CD14-positive monocyte (primary cell): ENCODE measurements around the gene PIAS4. TPM values are rescaled to one million over a fixed set of nuclear protein-coding genes. Genes with fewer than 3 reads are reported as not detected.

ENCODE experiments used
- DNase-seq, 3 donors: peaks; one replicate each; pipeline ENCODE4 v3.0.0-alpha.2; 2011 to 2022
- H2AFZ ChIP-seq: 2 replicates; pipeline ENCODE4 v1.6.0; 2012; ENCODE audit warnings: mild to moderate bottlenecking, low read depth, low read length, inconsistent platforms; ENCODE audit not compliant: insufficient read depth, poor library complexity, severe bottlenecking
- H3K27ac ChIP-seq, 2 donors: 1 replicate in 1 of 2; 2 replicates in 1 of 2; pipeline ENCODE4 v1.5.1; 2012 to 2013; ENCODE audit warnings: low read length in 2 of 2, control low read depth in 1 of 2, inconsistent platforms in 1 of 2, low read depth in 1 of 2, mild to moderate bottlenecking in 1 of 2
- H3K27me3 ChIP-seq, 2 donors: one replicate each; pipeline versions ENCODE4 v1.6.0 to v1.6.1; 2011 to 2013; ENCODE audit warnings: low read length in 2 of 2; ENCODE audit not compliant: control insufficient read depth in 2 of 2, insufficient read depth in 2 of 2
- H3K36me3 ChIP-seq, 2 donors: replicated peaks in 1 of 2; 1 replicate in 1 of 2; 2 replicates in 1 of 2; pipeline versions ENCODE4 v1.5.1 to v1.6.1; 2012 to 2013; ENCODE audit warnings: low read length in 2 of 2, control low read depth in 1 of 2, inconsistent platforms in 1 of 2, mild to moderate bottlenecking in 1 of 2; ENCODE audit not compliant: insufficient read depth in 2 of 2, control insufficient read depth in 1 of 2
- H3K4me1 ChIP-seq, 2 donors: 1 replicate in 1 of 2; 2 replicates in 1 of 2; pipeline versions ENCODE4 v1.5.1 to v1.6.1; 2012 to 2013; ENCODE audit warnings: low read length in 2 of 2, control low read depth in 1 of 2, inconsistent platforms in 1 of 2, mild to moderate bottlenecking in 1 of 2, moderate library complexity in 1 of 2; ENCODE audit not compliant: insufficient read depth in 2 of 2, control insufficient read depth in 1 of 2
- H3K4me2 ChIP-seq: replicated peaks from 2 replicates; pipeline ENCODE3; 2012; ENCODE audit warnings: low read length, moderate library complexity, mild to moderate bottlenecking; ENCODE audit not compliant: poor library complexity, severe bottlenecking; ENCODE audit errors: extremely low read depth
- H3K4me3 ChIP-seq, 3 experiments: fragments of 200-600 bp in 1 of 3; sonication (generic) in 1 of 3; replicated peaks in 1 of 3; 1 replicate in 2 of 3; 2 replicates in 1 of 3; pipeline ENCODE4 v1.5.1; 2011 to 2013; ENCODE audit warnings: low read length in 3 of 3, mild to moderate bottlenecking in 3 of 3, control low read depth in 2 of 3, low read depth in 2 of 3, inconsistent platforms in 1 of 3, moderate library complexity in 1 of 3
- H3K79me2 ChIP-seq: 2 replicates; pipeline ENCODE4 v1.6.0; 2012; ENCODE audit warnings: mild to moderate bottlenecking, control low read depth, inconsistent platforms, low read length, moderate library complexity; ENCODE audit not compliant: insufficient read depth
- H3K9ac ChIP-seq: 2 replicates; pipeline ENCODE4 v1.6.0; 2017; ENCODE audit warnings: low read length, mild to moderate bottlenecking; ENCODE audit not compliant: insufficient read depth, poor library complexity, severe bottlenecking
- H3K9me3 ChIP-seq, 2 donors: replicated peaks in 1 of 2; 1 replicate in 1 of 2; 2 replicates in 1 of 2; pipeline versions ENCODE4 v1.5.1 to v1.6.1; 2012 to 2013; ENCODE audit warnings: low read length in 2 of 2, control low read depth in 1 of 2; ENCODE audit not compliant: control insufficient read depth in 1 of 2, insufficient read depth in 1 of 2
- H4K20me1 ChIP-seq: 2 replicates; pipeline ENCODE4 v1.6.0; 2012; ENCODE audit warnings: mild to moderate bottlenecking, low read length, control low read depth, moderate library complexity; ENCODE audit not compliant: insufficient read depth
- H3K27ac Mint-ChIP-seq, 7 donors: one replicate each; pipeline ENCODE4 v1.8.0; 2020; ENCODE audit warnings: mild to moderate bottlenecking in 7 of 7, mixed read lengths in 7 of 7, moderate library complexity in 6 of 7, inconsistent platforms in 2 of 7
- H3K27me3 Mint-ChIP-seq, 3 donors: one replicate each; pipeline ENCODE4 v1.8.0; 2021 to 2022; ENCODE audit warnings: low read depth in 3 of 3, mild to moderate bottlenecking in 3 of 3, mixed read lengths in 3 of 3, moderate library complexity in 3 of 3, inconsistent platforms in 1 of 3
- H3K36me3 Mint-ChIP-seq, 2 donors: one replicate each; pipeline ENCODE4 v1.8.0; 2020; ENCODE audit warnings: mixed read lengths in 2 of 2, inconsistent platforms in 1 of 2, mild to moderate bottlenecking in 1 of 2
- H3K4me1 Mint-ChIP-seq: one replicate; pipeline ENCODE4 v1.8.0; 2020; ENCODE audit warnings: mild to moderate bottlenecking, mixed read lengths
- H3K4me3 Mint-ChIP-seq, 2 donors: one replicate each; pipeline ENCODE4 v1.8.0; 2020; ENCODE audit warnings: mild to moderate bottlenecking in 2 of 2, mixed read lengths in 2 of 2, moderate library complexity in 1 of 2
- H3K9me3 Mint-ChIP-seq, 7 donors: one replicate each; pipeline ENCODE4 v1.8.0; 2020 to 2022; ENCODE audit warnings: mixed read lengths in 7 of 7, mild to moderate bottlenecking in 6 of 7, moderate library complexity in 6 of 7, inconsistent platforms in 2 of 7
- WGBS: methylation state at CpG from one replicate; pipeline ENCODE4 v1.1.5; 2013; ENCODE audit warnings: missing lambda C conversion rate; ENCODE audit not compliant: insufficient coverage; 5-methylcytosine and 5-hydroxymethylcytosine counted together
- intact Hi-C, 2 donors: fragments of 100-400 bp; cut with micrococcal nuclease; formaldehyde crosslinking; loops; one replicate each; pipeline versions ENCODE4 v1.15.0 to v1.15.1; 2023
- polyA plus RNA-seq, 3 donors: library from polyadenylated mRNA; depleted of rRNA in 1 of 3; unstranded in 2 of 3; stranded (reverse) in 1 of 3; fragments of 300-500 nt in 2 of 3; fragments of >200 nt in 1 of 3; fragmentation: Illumina TruSeq in 2 of 3; gene quantifications; 1 replicate in 2 of 3; 2 replicates in 1 of 3; pipeline ENCODE4 v1.2.3, GENCODE V29; 2012 to 2021
- TF ChIP-seq, protein P1 (sequence below): fragments of 200-600 bp; IDR thresholded peaks from one replicate; pipeline ENCODE4 v1.8.0; 2022; ENCODE audit warnings: antibody characterized with exemption, mild to moderate bottlenecking

The PIAS4 gene
- polyA plus RNA-seq, 3 donors, result 2.3 to 8.1 (median 5.9) TPM

DNA sequence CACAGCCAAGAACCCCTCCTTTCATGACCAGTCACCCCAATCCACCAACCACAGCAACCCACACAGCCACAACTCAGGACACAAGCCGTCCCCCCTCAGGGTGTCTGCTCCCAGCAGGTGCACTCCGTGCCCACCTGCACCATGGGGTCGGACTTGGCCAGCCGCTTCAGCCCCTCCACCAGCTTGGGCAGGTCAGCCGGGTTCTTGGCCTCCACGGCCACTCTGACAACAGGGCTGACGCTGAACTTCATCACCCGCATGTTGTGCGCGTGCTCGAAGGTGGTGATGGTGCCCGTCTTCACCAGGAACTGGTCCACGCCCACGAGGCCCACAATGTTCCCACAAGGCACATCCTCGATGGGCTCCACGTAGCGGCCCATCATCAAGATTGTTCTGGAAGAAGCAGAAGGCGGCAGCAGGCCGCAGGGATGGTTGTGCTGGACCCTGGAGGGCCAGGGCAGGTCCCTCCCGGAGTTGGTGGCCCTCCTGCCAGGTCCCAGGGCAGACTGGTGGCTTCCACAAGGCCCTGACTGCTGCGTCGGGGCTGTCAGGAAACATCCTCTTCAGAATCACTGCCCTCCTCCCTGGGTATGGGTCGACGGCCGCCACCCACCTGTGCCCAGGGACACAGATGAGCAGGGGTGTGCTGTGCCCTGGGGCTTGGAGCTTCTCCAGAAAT, 27.7 kb upstream of the PIAS4 start:
- H3K36me3 Mint-ChIP-seq, result peaks cover 80 to 93% of the 10 kb centered on the region in 2 donors
- Histone ChIP-seq H3K79me2 (peaks cover 71% of the 10 kb centered on the region), H3K27ac (no peak overlapping the region), H3K4me3 (no peak overlapping the region), H3K9me3 (no peaks in the 10 kb centered on the region), H2AFZ (no peak overlapping the region), H3K4me1 (peaks cover 12 to 16% of the 10 kb centered on the region in 2 donors), H4K20me1 (peaks cover 99% of the 10 kb centered on the region), H3K27me3 (no peaks in the 10 kb centered on the region), H3K36me3 (peaks cover 91 to 94% of the 10 kb centered on the region in 2 donors), H3K4me2 (no peak overlapping the region), H3K9ac (no peak overlapping the region)
- TF ChIP-seq, protein P1, sequence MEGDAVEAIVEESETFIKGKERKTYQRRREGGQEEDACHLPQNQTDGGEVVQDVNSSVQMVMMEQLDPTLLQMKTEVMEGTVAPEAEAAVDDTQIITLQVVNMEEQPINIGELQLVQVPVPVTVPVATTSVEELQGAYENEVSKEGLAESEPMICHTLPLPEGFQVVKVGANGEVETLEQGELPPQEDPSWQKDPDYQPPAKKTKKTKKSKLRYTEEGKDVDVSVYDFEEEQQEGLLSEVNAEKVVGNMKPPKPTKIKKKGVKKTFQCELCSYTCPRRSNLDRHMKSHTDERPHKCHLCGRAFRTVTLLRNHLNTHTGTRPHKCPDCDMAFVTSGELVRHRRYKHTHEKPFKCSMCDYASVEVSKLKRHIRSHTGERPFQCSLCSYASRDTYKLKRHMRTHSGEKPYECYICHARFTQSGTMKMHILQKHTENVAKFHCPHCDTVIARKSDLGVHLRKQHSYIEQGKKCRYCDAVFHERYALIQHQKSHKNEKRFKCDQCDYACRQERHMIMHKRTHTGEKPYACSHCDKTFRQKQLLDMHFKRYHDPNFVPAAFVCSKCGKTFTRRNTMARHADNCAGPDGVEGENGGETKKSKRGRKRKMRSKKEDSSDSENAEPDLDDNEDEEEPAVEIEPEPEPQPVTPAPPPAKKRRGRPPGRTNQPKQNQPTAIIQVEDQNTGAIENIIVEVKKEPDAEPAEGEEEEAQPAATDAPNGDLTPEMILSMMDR, result no peak
- H3K27ac Mint-ChIP-seq, result peak overlapping the region in 1 of 7 donors; percentile 72
- WGBS, result 93% methylated on average over 20 of the region's 25 CpGs
- no peak for DNase-seq
- H3K27me3 Mint-ChIP-seq, result no peaks in the 10 kb centered on the region
- H3K4me1 Mint-ChIP-seq, result peaks cover 14% of the 10 kb centered on the region
- intact Hi-C loops, result no loop called here
- peaks cover 0 to 2% (median 0%) of the 10 kb centered on the region in 7 donors for H3K9me3 Mint-ChIP-seq
- no peak overlapping the region for H3K4me3 Mint-ChIP-seq

DNA sequence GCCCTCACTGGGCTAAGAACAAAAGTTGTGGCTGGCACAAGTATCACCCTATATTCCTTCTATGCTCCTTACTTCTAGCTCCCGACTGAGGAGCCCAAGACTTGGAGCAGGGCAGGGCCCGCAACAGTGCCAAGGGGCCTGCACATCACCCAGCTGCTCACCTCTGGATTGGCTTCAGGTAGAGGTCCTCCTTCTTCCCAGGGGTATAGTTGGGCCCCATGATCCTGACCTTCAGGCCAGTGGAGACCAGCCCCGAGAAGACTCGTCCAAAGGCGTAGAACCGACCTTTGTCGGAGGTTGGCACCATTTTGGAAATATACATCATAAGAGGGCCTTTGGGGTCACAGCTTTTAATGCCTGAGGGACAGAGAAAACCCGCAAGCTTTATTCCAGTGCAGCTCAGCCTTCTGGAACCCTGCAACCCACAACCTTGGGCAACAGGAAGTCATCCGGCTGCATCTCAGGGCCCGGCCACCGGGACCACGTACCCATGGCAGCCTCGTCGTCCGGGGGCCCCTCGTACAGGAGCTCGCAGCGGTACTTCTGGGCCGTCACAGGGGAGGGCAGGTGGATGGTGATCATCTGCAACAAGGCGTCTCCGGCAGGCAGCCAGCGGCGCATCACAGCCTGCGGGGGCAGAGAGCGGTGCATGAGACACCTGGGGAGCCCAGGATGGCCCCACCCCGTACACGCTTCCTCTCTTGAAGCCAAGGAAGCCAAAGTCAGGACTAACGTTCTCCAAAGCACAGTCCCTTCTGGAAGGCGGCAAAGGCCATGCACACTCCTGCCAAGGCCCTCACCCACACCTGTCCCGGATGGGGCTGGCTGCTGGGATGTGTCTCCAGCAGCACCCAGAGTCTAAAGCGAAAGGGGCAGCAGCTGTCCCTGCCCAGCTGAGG, 26.9 kb upstream of the PIAS4 start:
- no peak for DNase-seq
- Histone ChIP-seq H3K36me3 (peaks cover 84 to 88% of the 10 kb centered on the region in 2 donors), H3K9ac (no peak overlapping the region), H2AFZ (no peak overlapping the region), H3K4me1 (peaks cover 14 to 18% of the 10 kb centered on the region in 2 donors), H3K79me2 (peaks cover 76% of the 10 kb centered on the region), H4K20me1 (peaks cover 96% of the 10 kb centered on the region), H3K9me3 (no peaks in the 10 kb centered on the region), H3K4me2 (no peak overlapping the region), H3K27ac (peak overlapping the region in 1 of 2 donors; percentile 9), H3K4me3 (no peak overlapping the region), H3K27me3 (no peaks in the 10 kb centered on the region)
- peaks cover 17% of the 10 kb centered on the region for H3K4me1 Mint-ChIP-seq
- TF ChIP-seq, protein P1, result no peak
- H3K27ac Mint-ChIP-seq, result no peak overlapping the region
- intact Hi-C loops, result no loop called here
- peaks cover 78 to 87% of the 10 kb centered on the region in 2 donors for H3K36me3 Mint-ChIP-seq
- WGBS, result 65% methylated on average over 31 of the region's 31 CpGs
- H3K27me3 Mint-ChIP-seq, result no peaks in the 10 kb centered on the region
- peaks cover 0 to 2% (median 0%) of the 10 kb centered on the region in 7 donors for H3K9me3 Mint-ChIP-seq
- no peak overlapping the region for H3K4me3 Mint-ChIP-seq
